Measurements from ENCODE around the gene QPCT. TPM values are rescaled to one million over a fixed set of nuclear protein-coding genes. Genes with fewer than 3 reads are reported as not detected.

The QPCT gene
- total and polyA plus RNA-seq, 5 donors, result 1.7 to 7.3 (median 2.5) TPM

GRCh38 chr2:37324786-37325624, 19.4 kb upstream of the QPCT start, which contains the start of gene PRKD3:
Gene PRKD3 (minus strand): TSS chr2:37324833. CDS start chr2:37316524, 8,309 bp downstream.
- DNase-seq (peak in 1 of 3 donors; percentile 75), ATAC-seq (peak; percentile 90 to 94)
- intact Hi-C loops (cut with DNase I), result no loop called here
- 2% methylated on average over 78 of the region's 79 CpGs for WGBS
- no peaks in the 10 kb centered on the region for H3K27me3 ChIP-seq (ENCODE audit: control insufficient read depth, insufficient read depth)
- H3K4me3 ChIP-seq (ENCODE audit: low read length), result peak within 1 kb of the TSS; percentile 99
- no peaks in the 10 kb centered on the region for H3K9me3 ChIP-seq (ENCODE audit: control insufficient read depth, low read length)
- peak within 1 kb of the TSS; percentile 62 for H3K27ac ChIP-seq (ENCODE audit: low read length)
- H3K4me1 ChIP-seq (ENCODE audit: control insufficient read depth, insufficient read depth, low read length), result no peaks in the 10 kb centered on the region

GRCh38 chr2:37325625-37326071, 18.8 kb upstream of the QPCT start:
- DNase-seq (peak; percentile 23 to 57 (median 53)), ATAC-seq (no peak)
- Histone ChIP-seq H3K27ac (ENCODE audit: low read length) (no peak overlapping the region), H3K27me3 (ENCODE audit: control insufficient read depth, insufficient read depth) (no peaks in the 10 kb centered on the region), H3K4me1 (ENCODE audit: control insufficient read depth, insufficient read depth, low read length) (no peaks in the 10 kb centered on the region), H3K4me3 (ENCODE audit: low read length) (peak overlapping the region; percentile 99), H3K9me3 (ENCODE audit: control insufficient read depth, low read length) (no peaks in the 10 kb centered on the region)
- intact Hi-C loops (cut with DNase I), result no loop called here
- 89% methylated on average over 12 of the region's 12 CpGs for WGBS

- Histone ChIP-seq H3K27ac (ENCODE audit: low read length) (no peak overlapping the region), H3K4me3 (ENCODE audit: low read length) (peak overlapping the region; percentile 8), H3K9me3 (ENCODE audit: control insufficient read depth, low read length) (no peaks in the 10 kb centered on the region), H3K27me3 (ENCODE audit: control insufficient read depth, insufficient read depth) (no peaks in the 10 kb centered on the region), H3K4me1 (ENCODE audit: control insufficient read depth, insufficient read depth, low read length) (no peaks in the 10 kb centered on the region)
- ATAC-seq, result peak; percentile 69
- peak in 1 of 3 donors; percentile 38 for DNase-seq
- intact Hi-C loops (cut with DNase I), result no loop called here
- whole genome bisulfite sequencing, result 3% methylated on average over 2 of the region's 2 CpGs
Measured at GRCh38 chr2:37326285-37326684, 18.1 kb upstream of the QPCT start.

- intact Hi-C loops (cut with DNase I), result no loop called here
- Histone ChIP-seq H3K9me3 (ENCODE audit: control insufficient read depth, low read length) (no peaks in the 10 kb centered on the region), H3K27me3 (ENCODE audit: control insufficient read depth, insufficient read depth) (no peaks in the 10 kb centered on the region), H3K27ac (ENCODE audit: low read length) (peak overlapping the region; percentile 42), H3K4me1 (ENCODE audit: control insufficient read depth, insufficient read depth, low read length) (no peaks in the 10 kb centered on the region), H3K4me3 (ENCODE audit: low read length) (peak overlapping the region; percentile 12)
- DNase-seq, result no peak
- WGBS, result 72% methylated on average over 8 of the region's 8 CpGs
- no peak for ATAC-seq
Measured at GRCh38 chr2:37326866-37327634, 17.4 kb upstream of the QPCT start.

- DNase-seq, result no peak
- H3K27ac ChIP-seq (ENCODE audit: low read length), result no peak overlapping the region
- no peaks in the 10 kb centered on the region for H3K4me1 ChIP-seq (ENCODE audit: control insufficient read depth, insufficient read depth, low read length)
- H3K4me3 ChIP-seq (ENCODE audit: low read length), result no peak overlapping the region
- no peak for ATAC-seq
- no peaks in the 10 kb centered on the region for H3K9me3 ChIP-seq (ENCODE audit: control insufficient read depth, low read length)
- no peaks in the 10 kb centered on the region for H3K27me3 ChIP-seq (ENCODE audit: control insufficient read depth, insufficient read depth)
- intact Hi-C loops (cut with DNase I), result no loop called here
Measured at GRCh38 chr2:37330681-37331080, 13.7 kb upstream of the QPCT start.

GRCh38 chr2:37332560-37332959, 11.9 kb upstream of the QPCT start:
- no peak overlapping the region for H3K4me3 ChIP-seq (ENCODE audit: low read length)
- no peaks in the 10 kb centered on the region for H3K9me3 ChIP-seq (ENCODE audit: control insufficient read depth, low read length)
- WGBS, result 94% methylated on average over 3 of the region's 3 CpGs
- H3K27ac ChIP-seq (ENCODE audit: low read length), result no peak overlapping the region
- no peak for ATAC-seq
- no peaks in the 10 kb centered on the region for H3K27me3 ChIP-seq (ENCODE audit: control insufficient read depth, insufficient read depth)
- intact Hi-C loops (cut with DNase I), result no loop called here
- no peak for DNase-seq
- H3K4me1 ChIP-seq (ENCODE audit: control insufficient read depth, insufficient read depth, low read length), result no peaks in the 10 kb centered on the region

GRCh38 chr2:37333256-37333655, 11.2 kb upstream of the QPCT start:
- H3K9me3 ChIP-seq (ENCODE audit: control insufficient read depth, low read length), result no peaks in the 10 kb centered on the region
- H3K27ac ChIP-seq (ENCODE audit: low read length), result no peak overlapping the region
- DNase-seq (no peak), ATAC-seq (no peak)
- H3K27me3 ChIP-seq (ENCODE audit: control insufficient read depth, insufficient read depth), result no peaks in the 10 kb centered on the region
- no peaks in the 10 kb centered on the region for H3K4me1 ChIP-seq (ENCODE audit: control insufficient read depth, insufficient read depth, low read length)
- WGBS, result 63% methylated on average over 2 of the region's 2 CpGs
- no peak overlapping the region for H3K4me3 ChIP-seq (ENCODE audit: low read length)
- intact Hi-C loops (cut with DNase I), result no loop called here

GRCh38 chr2:37335604-37336003, 8.8 kb upstream of the QPCT start:
- H3K9me3 ChIP-seq (ENCODE audit: control insufficient read depth, low read length), result no peaks in the 10 kb centered on the region

GRCh38 chr2:37337620-37338280, 6.7 kb upstream of the QPCT start:
- WGBS, result 77% methylated on average over 7 of the region's 7 CpGs
- Histone ChIP-seq H3K27ac (ENCODE audit: low read length) (no peak overlapping the region), H3K4me3 (ENCODE audit: low read length) (no peak overlapping the region), H3K9me3 (ENCODE audit: control insufficient read depth, low read length) (no peaks in the 10 kb centered on the region), H3K27me3 (ENCODE audit: control insufficient read depth, insufficient read depth) (no peaks in the 10 kb centered on the region), H3K4me1 (ENCODE audit: control insufficient read depth, insufficient read depth, low read length) (no peaks in the 10 kb centered on the region)
- ATAC-seq (no peak), DNase-seq (no peak)
- intact Hi-C loops (cut with DNase I), result no loop called here

More at GRCh38 chr2:37335604-37336003, 8.8 kb upstream of the QPCT start:
- intact Hi-C loops (cut with DNase I), result no loop called here
- ATAC-seq (no peak), DNase-seq (no peak)
- 85% methylated on average over 2 of the region's 2 CpGs for WGBS
- Histone ChIP-seq H3K4me3 (ENCODE audit: low read length) (no peak overlapping the region), H3K27me3 (ENCODE audit: control insufficient read depth, insufficient read depth) (no peaks in the 10 kb centered on the region), H3K27ac (ENCODE audit: low read length) (no peak overlapping the region), H3K4me1 (ENCODE audit: control insufficient read depth, insufficient read depth, low read length) (no peaks in the 10 kb centered on the region)

- 86% methylated on average over 4 of the region's 4 CpGs for WGBS
- Histone ChIP-seq H3K4me1 (ENCODE audit: control insufficient read depth, insufficient read depth, low read length) (no peaks in the 10 kb centered on the region), H3K9me3 (ENCODE audit: control insufficient read depth, low read length) (no peaks in the 10 kb centered on the region), H3K4me3 (ENCODE audit: low read length) (no peak overlapping the region), H3K27me3 (ENCODE audit: control insufficient read depth, insufficient read depth) (no peaks in the 10 kb centered on the region), H3K27ac (ENCODE audit: low read length) (no peak overlapping the region)
- ATAC-seq (no peak), DNase-seq (no peak)
- intact Hi-C loops (cut with DNase I), result no loop called here
Measured at GRCh38 chr2:37338933-37339332, 5.5 kb upstream of the QPCT start.

- DNase-seq, result no peak
- intact Hi-C loops (cut with DNase I), result no loop called here
- no peak for ATAC-seq
- H3K4me3 ChIP-seq (ENCODE audit: low read length), result no peak overlapping the region
- no peak overlapping the region for H3K27ac ChIP-seq (ENCODE audit: low read length)
- H3K9me3 ChIP-seq (ENCODE audit: control insufficient read depth, low read length), result no peaks in the 10 kb centered on the region
- no peaks in the 10 kb centered on the region for H3K4me1 ChIP-seq (ENCODE audit: control insufficient read depth, insufficient read depth, low read length)
- no peaks in the 10 kb centered on the region for H3K27me3 ChIP-seq (ENCODE audit: control insufficient read depth, insufficient read depth)
- 84% methylated on average over 3 of the region's 3 CpGs for WGBS
Measured at GRCh38 chr2:37340637-37341036, 3.8 kb upstream of the QPCT start.

Data from right cardiac atrium (tissue), 5 donors.